HEK293 (cell line): ENCODE data around the gene EVX1.

Experiments used
- EGR2 ChIP-seq: fragments of 450-650 bp; formaldehyde crosslinking; IDR thresholded peaks from 2 replicates; pipeline ENCODE4 v1.5.1; 2016; ENCODE audit warnings: low read depth, missing biosample characterization, missing genetic modification characterization
- GLIS1 ChIP-seq: fragments of 450-650 bp; formaldehyde crosslinking; IDR thresholded peaks from 2 replicates; pipeline ENCODE4 v1.5.1; 2016; ENCODE audit warnings: missing biosample characterization, missing genetic modification characterization
- GLIS2 ChIP-seq: fragments of 450-650 bp; formaldehyde crosslinking; IDR thresholded peaks from 2 replicates; pipeline ENCODE4 v1.5.1; 2016; ENCODE audit warnings: missing biosample characterization, missing genetic modification characterization
- SALL2 ChIP-seq: fragments of 450-650 bp; formaldehyde crosslinking; IDR thresholded peaks from 2 replicates; pipeline ENCODE4 v1.5.0; 2017; ENCODE audit warnings: missing biosample characterization, mild to moderate bottlenecking, missing genetic modification characterization, borderline replicate concordance
- SP7 ChIP-seq: fragments of 450-650 bp; formaldehyde crosslinking; IDR thresholded peaks from 2 replicates; pipeline ENCODE4 v1.5.1; 2016; ENCODE audit warnings: missing biosample characterization, missing genetic modification characterization
- ZFP41 ChIP-seq: fragments of 450-650 bp; formaldehyde crosslinking; IDR thresholded peaks from 2 replicates; pipeline ENCODE4 v1.5.1; 2016; ENCODE audit warnings: missing biosample characterization, missing genetic modification characterization, borderline replicate concordance
- ZIC2 ChIP-seq: fragments of 450-650 bp; formaldehyde crosslinking; IDR thresholded peaks from 2 replicates; pipeline ENCODE4 v1.5.1; 2016; ENCODE audit warnings: missing biosample characterization, missing genetic modification characterization
- ZNF112 ChIP-seq: fragments of 450-650 bp; formaldehyde crosslinking; IDR thresholded peaks from 2 replicates; pipeline ENCODE4 v1.5.0; 2017; ENCODE audit warnings: missing biosample characterization, missing genetic modification characterization
- ZNF140 ChIP-seq: fragments of 450-650 bp; formaldehyde crosslinking; IDR thresholded peaks from 2 replicates; pipeline ENCODE4 v1.5.1; 2016; ENCODE audit warnings: missing biosample characterization, missing genetic modification characterization
- ZNF169 ChIP-seq: fragments of 450-650 bp; formaldehyde crosslinking; IDR thresholded peaks from 2 replicates; pipeline ENCODE4 v1.5.1; 2016; ENCODE audit warnings: missing biosample characterization, missing genetic modification characterization
- ZNF24 ChIP-seq: fragments of 450-650 bp; formaldehyde crosslinking; IDR thresholded peaks from 2 replicates; pipeline ENCODE4 v1.5.1; 2016; ENCODE audit warnings: missing biosample characterization, missing genetic modification characterization
- ZNF280C ChIP-seq: fragments of 450-650 bp; formaldehyde crosslinking; IDR thresholded peaks from 2 replicates; pipeline ENCODE4 v1.5.1; 2016; ENCODE audit warnings: missing biosample characterization, missing genetic modification characterization
- ZNF302 ChIP-seq: fragments of 450-650 bp; formaldehyde crosslinking; IDR thresholded peaks from 2 replicates; pipeline ENCODE4 v1.5.1; 2016; ENCODE audit warnings: missing biosample characterization, missing genetic modification characterization, low read depth
- ZNF362 ChIP-seq: fragments of 450-650 bp; formaldehyde crosslinking; IDR thresholded peaks from 2 replicates; pipeline ENCODE4 v1.5.1; 2016; ENCODE audit warnings: missing biosample characterization, missing genetic modification characterization
- ZNF549 ChIP-seq: fragments of 450-650 bp; IDR thresholded peaks from 2 replicates; pipeline ENCODE4 v1.5.1; 2018; ENCODE audit warnings: missing biosample characterization, missing genetic modification characterization, mild to moderate bottlenecking, inconsistent platforms, moderate library complexity
- ZNF621 ChIP-seq: fragments of 450-650 bp; formaldehyde crosslinking; IDR thresholded peaks from 2 replicates; pipeline ENCODE4 v1.5.1; 2017; ENCODE audit warnings: missing biosample characterization, missing genetic modification characterization
- ZNF677 ChIP-seq: fragments of 450-650 bp; IDR thresholded peaks from 2 replicates; pipeline ENCODE4 v1.5.0; 2018; ENCODE audit warnings: missing biosample characterization, mild to moderate bottlenecking, missing genetic modification characterization, moderate library complexity
- ZNF704 ChIP-seq: fragments of 450-650 bp; formaldehyde crosslinking; IDR thresholded peaks from 2 replicates; pipeline ENCODE4 v1.5.1; 2016; ENCODE audit warnings: missing biosample characterization, missing genetic modification characterization
- ZNF747 ChIP-seq: fragments of 450-650 bp; formaldehyde crosslinking; IDR thresholded peaks from 2 replicates; pipeline ENCODE4 v1.5.1; 2016; ENCODE audit warnings: missing biosample characterization, missing genetic modification characterization
- ZSCAN5A ChIP-seq: fragments of 450-650 bp; formaldehyde crosslinking; IDR thresholded peaks from 2 replicates; pipeline ENCODE4 v1.5.1; 2016; ENCODE audit warnings: missing biosample characterization, missing genetic modification characterization
- TF ChIP-seq, protein P1 (sequence below): fragments of 450-650 bp; IDR thresholded peaks from 2 replicates; pipeline ENCODE4 v1.5.1; 2018; ENCODE audit warnings: missing biosample characterization, missing genetic modification characterization
- TF ChIP-seq, protein P2 (sequence below): fragments of 450-650 bp; formaldehyde crosslinking; IDR thresholded peaks from 2 replicates; pipeline ENCODE4 v1.5.1; 2016; ENCODE audit warnings: missing biosample characterization, missing genetic modification characterization
- TF ChIP-seq, protein P3 (sequence below): fragments of 450-650 bp; formaldehyde crosslinking; IDR thresholded peaks from 2 replicates; pipeline ENCODE4 v1.5.1; 2017; ENCODE audit warnings: missing biosample characterization, missing genetic modification characterization

The EVX1 gene

GRCh38 chr7:27199849-27200760 is 42.5 kb upstream of the EVX1 start, which contains the start of gene HOXA13 (continued):
- TF ChIP-seq ZNF24 (tag by site-specific recombination) (no peak), GLIS2 (tag by site-specific recombination) (peak; percentile 78), ZNF140 (tag by site-specific recombination) (no peak), ZIC2 (no peak), ZNF280C (tag by site-specific recombination) (no peak), ZNF549 (tag by site-specific recombination) (no peak), ZNF621 (tag by site-specific recombination) (no peak), ZFP41 (no peak), ZNF302 (tag by site-specific recombination) (no peak), GLIS1 (tag by site-specific recombination) (0 out of 2 replicates have a peak, but pooled peaks have one; percentile 8), ZNF169 (no peak), EGR2 (tag by site-specific recombination) (peak; percentile 56), ZNF112 (no peak), ZNF704 (no peak), SP7 (tag by site-specific recombination) (peak; percentile 59; the same call in 1 of the 2 replicates), ZNF362 (no peak), ZNF747 (tag by site-specific recombination) (no peak), ZNF677 (tag by site-specific recombination) (no peak), ZSCAN5A (tag by site-specific recombination) (no peak), SALL2 (tag by site-specific recombination) (no peak)
- TF ChIP-seq, protein P1, sequence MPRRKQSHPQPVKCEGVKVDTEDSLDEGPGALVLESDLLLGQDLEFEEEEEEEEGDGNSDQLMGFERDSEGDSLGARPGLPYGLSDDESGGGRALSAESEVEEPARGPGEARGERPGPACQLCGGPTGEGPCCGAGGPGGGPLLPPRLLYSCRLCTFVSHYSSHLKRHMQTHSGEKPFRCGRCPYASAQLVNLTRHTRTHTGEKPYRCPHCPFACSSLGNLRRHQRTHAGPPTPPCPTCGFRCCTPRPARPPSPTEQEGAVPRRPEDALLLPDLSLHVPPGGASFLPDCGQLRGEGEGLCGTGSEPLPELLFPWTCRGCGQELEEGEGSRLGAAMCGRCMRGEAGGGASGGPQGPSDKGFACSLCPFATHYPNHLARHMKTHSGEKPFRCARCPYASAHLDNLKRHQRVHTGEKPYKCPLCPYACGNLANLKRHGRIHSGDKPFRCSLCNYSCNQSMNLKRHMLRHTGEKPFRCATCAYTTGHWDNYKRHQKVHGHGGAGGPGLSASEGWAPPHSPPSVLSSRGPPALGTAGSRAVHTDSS (tag by site-specific recombination): no peak
- TF ChIP-seq, protein P2, sequence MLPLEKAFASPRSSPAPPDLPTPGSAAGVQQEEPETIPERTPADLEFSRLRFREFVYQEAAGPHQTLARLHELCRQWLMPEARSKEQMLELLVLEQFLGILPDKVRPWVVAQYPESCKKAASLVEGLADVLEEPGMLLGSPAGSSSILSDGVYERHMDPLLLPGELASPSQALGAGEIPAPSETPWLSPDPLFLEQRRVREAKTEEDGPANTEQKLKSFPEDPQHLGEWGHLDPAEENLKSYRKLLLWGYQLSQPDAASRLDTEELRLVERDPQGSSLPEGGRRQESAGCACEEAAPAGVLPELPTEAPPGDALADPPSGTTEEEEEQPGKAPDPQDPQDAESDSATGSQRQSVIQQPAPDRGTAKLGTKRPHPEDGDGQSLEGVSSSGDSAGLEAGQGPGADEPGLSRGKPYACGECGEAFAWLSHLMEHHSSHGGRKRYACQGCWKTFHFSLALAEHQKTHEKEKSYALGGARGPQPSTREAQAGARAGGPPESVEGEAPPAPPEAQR (tag by site-specific recombination): no peak
- TF ChIP-seq, protein P3, sequence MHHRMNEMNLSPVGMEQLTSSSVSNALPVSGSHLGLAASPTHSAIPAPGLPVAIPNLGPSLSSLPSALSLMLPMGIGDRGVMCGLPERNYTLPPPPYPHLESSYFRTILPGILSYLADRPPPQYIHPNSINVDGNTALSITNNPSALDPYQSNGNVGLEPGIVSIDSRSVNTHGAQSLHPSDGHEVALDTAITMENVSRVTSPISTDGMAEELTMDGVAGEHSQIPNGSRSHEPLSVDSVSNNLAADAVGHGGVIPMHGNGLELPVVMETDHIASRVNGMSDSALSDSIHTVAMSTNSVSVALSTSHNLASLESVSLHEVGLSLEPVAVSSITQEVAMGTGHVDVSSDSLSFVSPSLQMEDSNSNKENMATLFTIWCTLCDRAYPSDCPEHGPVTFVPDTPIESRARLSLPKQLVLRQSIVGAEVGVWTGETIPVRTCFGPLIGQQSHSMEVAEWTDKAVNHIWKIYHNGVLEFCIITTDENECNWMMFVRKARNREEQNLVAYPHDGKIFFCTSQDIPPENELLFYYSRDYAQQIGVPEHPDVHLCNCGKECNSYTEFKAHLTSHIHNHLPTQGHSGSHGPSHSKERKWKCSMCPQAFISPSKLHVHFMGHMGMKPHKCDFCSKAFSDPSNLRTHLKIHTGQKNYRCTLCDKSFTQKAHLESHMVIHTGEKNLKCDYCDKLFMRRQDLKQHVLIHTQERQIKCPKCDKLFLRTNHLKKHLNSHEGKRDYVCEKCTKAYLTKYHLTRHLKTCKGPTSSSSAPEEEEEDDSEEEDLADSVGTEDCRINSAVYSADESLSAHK (tag by site-specific recombination): peak; percentile 76
- TF ChIP-seq, all 188 proteins: peak for 39
